ENCODE results near the gene SV2C. TPM values are rescaled to one million over a fixed set of nuclear protein-coding genes. Genes with fewer than 3 reads are reported as not detected.

Gene SV2C
- total and polyA plus RNA-seq, 2 of the 13 experiments (the other 11 are each of a cell fraction or from before 2014, with no cell fraction given): not detected

DNA sequence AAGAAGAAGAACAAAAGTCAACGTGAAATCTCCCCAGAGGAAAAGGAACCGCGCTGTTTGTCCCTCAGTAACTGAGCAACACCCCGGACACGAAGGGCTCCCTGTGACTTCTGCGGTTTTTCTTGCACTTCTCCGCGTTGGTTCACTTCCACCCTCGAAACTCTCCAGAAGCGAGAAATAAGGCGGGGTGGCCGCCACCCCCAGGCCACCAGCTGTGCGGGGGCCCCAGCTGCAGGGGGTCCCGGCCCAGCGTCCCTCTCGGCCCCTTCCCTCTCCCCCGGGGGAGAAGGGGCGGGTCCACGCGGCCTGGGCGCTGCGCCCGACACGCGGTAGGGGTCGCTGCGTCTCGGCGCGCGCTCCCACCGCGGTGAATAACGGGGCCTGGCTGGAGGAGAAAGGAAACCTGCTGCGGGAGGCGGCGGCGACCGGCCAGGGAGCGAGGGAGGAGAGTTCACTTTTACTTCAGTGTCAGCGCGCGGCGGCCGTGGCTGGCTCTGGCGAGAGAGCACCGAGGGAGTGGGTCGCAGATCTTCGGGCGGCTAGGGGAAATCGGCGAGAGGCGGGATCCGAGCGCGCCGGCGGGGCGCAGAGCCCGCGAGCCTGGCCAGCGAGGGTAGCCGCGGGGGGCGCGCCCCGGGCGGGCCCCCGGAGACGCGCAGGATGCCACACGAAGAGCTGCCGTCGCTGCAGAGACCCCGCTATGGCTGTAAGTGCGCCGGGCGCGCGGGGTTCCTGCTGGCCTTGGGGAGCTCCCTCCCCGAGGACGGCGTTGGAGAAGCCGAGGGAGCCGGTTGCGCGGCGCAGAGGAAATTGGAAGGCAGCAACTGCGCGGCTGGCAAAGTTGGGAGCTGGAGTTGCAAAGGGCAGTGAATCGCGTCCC lies 319.9 kb downstream of the SV2C start, which contains the start of gene IQGAP2 (continued):
- TF ChIP-seq, protein P1, sequence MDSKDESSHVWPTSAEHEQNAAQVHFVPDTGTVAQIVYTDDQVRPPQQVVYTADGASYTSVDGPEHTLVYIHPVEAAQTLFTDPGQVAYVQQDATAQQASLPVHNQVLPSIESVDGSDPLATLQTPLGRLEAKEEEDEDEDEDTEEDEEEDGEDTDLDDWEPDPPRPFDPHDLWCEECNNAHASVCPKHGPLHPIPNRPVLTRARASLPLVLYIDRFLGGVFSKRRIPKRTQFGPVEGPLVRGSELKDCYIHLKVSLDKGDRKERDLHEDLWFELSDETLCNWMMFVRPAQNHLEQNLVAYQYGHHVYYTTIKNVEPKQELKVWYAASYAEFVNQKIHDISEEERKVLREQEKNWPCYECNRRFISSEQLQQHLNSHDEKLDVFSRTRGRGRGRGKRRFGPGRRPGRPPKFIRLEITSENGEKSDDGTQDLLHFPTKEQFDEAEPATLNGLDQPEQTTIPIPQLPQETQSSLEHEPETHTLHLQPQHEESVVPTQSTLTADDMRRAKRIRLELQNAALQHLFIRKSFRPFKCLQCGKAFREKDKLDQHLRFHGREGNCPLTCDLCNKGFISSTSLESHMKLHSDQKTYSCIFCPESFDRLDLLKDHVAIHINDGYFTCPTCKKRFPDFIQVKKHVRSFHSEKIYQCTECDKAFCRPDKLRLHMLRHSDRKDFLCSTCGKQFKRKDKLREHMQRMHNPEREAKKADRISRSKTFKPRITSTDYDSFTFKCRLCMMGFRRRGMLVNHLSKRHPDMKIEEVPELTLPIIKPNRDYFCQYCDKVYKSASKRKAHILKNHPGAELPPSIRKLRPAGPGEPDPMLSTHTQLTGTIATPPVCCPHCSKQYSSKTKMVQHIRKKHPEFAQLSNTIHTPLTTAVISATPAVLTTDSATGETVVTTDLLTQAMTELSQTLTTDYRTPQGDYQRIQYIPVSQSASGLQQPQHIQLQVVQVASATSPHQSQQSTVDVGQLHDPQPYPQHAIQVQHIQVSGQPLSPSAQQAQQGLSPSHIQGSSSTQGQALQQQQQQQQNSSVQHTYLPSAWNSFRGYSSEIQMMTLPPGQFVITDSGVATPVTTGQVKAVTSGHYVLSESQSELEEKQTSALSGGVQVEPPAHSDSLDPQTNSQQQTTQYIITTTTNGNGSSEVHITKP (CRISPR knock-in tag; IDR thresholded peaks at IDR 0.05; ENCODE audit: low read depth): no peak
- TF ChIP-seq ZNF589 (CRISPR knock-in tag; conservative IDR thresholded peaks at IDR 0.05) (peak; percentile 49; the same call in 1 of the 2 replicates), FOSL1 (CRISPR knock-in tag; IDR thresholded peaks at IDR 0.05; ENCODE audit: borderline replicate concordance) (no peak), KLF6 (CRISPR knock-in tag; IDR thresholded peaks at IDR 0.05) (0 out of 2 replicates have a peak, but pooled peaks have one; percentile 36), ZNF775 (CRISPR knock-in tag; IDR thresholded peaks at IDR 0.05; ENCODE audit: borderline replicate concordance) (no peak), BHLHE40 (IDR thresholded peaks at IDR 0.05; ENCODE audit: low read length) (no peak), RBM22 (optimal IDR thresholded peaks at IDR 0.05; ENCODE audit: low read length) (no peak), SRSF4 (IDR thresholded peaks at IDR 0.05; ENCODE audit: low read depth, low read length, poor library complexity, severe bottlenecking) (no peak), ZBTB1 (CRISPR knock-in tag; IDR thresholded peaks at IDR 0.05; ENCODE audit: borderline replicate concordance) (no peak), ZNF563 (CRISPR knock-in tag; IDR thresholded peaks at IDR 0.05) (no peak), HES4 (CRISPR knock-in tag; IDR thresholded peaks at IDR 0.05; ENCODE audit: borderline replicate concordance) (no peak), HMG20A (CRISPR knock-in tag; IDR thresholded peaks at IDR 0.05; ENCODE audit: borderline replicate concordance) (0 out of 2 replicates have a peak, but pooled peaks have one; percentile 60), FOXK2 (IDR thresholded peaks at IDR 0.05) (no peak), ZNF441 (CRISPR knock-in tag; IDR thresholded peaks at IDR 0.05; ENCODE audit: borderline replicate concordance) (no peak), ZBTB38 (CRISPR knock-in tag; IDR thresholded peaks at IDR 0.05) (peak; percentile 45; the same call in 1 of the 2 replicates)
- TF ChIP-seq, protein P2, sequence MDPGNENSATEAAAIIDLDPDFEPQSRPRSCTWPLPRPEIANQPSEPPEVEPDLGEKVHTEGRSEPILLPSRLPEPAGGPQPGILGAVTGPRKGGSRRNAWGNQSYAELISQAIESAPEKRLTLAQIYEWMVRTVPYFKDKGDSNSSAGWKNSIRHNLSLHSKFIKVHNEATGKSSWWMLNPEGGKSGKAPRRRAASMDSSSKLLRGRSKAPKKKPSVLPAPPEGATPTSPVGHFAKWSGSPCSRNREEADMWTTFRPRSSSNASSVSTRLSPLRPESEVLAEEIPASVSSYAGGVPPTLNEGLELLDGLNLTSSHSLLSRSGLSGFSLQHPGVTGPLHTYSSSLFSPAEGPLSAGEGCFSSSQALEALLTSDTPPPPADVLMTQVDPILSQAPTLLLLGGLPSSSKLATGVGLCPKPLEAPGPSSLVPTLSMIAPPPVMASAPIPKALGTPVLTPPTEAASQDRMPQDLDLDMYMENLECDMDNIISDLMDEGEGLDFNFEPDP (CRISPR knock-in tag; conservative IDR thresholded peaks at IDR 0.05): no peak
- TF ChIP-seq, protein P3, sequence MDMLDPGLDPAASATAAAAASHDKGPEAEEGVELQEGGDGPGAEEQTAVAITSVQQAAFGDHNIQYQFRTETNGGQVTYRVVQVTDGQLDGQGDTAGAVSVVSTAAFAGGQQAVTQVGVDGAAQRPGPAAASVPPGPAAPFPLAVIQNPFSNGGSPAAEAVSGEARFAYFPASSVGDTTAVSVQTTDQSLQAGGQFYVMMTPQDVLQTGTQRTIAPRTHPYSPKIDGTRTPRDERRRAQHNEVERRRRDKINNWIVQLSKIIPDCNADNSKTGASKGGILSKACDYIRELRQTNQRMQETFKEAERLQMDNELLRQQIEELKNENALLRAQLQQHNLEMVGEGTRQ (IDR thresholded peaks at IDR 0.05; ENCODE audit: low read depth, low read length): no peak
- TF ChIP-seq, protein P3 (CRISPR knock-in tag; IDR thresholded peaks at IDR 0.05; ENCODE audit: borderline replicate concordance): no peak
- TF ChIP-seq, protein P4, sequence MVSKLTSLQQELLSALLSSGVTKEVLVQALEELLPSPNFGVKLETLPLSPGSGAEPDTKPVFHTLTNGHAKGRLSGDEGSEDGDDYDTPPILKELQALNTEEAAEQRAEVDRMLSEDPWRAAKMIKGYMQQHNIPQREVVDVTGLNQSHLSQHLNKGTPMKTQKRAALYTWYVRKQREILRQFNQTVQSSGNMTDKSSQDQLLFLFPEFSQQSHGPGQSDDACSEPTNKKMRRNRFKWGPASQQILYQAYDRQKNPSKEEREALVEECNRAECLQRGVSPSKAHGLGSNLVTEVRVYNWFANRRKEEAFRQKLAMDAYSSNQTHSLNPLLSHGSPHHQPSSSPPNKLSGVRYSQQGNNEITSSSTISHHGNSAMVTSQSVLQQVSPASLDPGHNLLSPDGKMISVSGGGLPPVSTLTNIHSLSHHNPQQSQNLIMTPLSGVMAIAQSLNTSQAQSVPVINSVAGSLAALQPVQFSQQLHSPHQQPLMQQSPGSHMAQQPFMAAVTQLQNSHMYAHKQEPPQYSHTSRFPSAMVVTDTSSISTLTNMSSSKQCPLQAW (CRISPR knock-in tag; IDR thresholded peaks at IDR 0.05): peak; percentile 73
